NK-92 (cell line): ENCODE data around the gene SUPT6H.

Experiments
- DNase-seq: peaks from one replicate; lab custom pipeline; 2025; ENCODE audit not compliant: unreplicated experiment; lab: John Stamatoyannopoulos, UW

The SUPT6H gene

GRCh38 chr17:28661635-28662526 is at the start of gene SUPT6H, which contains the start of gene SDF2:
SUPT6H (plus strand) TSS chr17:28662205; CDS start chr17:28673402, 11,197 bp downstream.
SDF2 (minus strand) TSS chr17:28661906; CDS start chr17:28661876, 30 bp downstream.
- DNase-seq = peak; percentile 40

GRCh38 chr17:28612531-28612930 is 49.5 kb upstream of the SUPT6H start:
- DNase-seq = no peak

DNA sequence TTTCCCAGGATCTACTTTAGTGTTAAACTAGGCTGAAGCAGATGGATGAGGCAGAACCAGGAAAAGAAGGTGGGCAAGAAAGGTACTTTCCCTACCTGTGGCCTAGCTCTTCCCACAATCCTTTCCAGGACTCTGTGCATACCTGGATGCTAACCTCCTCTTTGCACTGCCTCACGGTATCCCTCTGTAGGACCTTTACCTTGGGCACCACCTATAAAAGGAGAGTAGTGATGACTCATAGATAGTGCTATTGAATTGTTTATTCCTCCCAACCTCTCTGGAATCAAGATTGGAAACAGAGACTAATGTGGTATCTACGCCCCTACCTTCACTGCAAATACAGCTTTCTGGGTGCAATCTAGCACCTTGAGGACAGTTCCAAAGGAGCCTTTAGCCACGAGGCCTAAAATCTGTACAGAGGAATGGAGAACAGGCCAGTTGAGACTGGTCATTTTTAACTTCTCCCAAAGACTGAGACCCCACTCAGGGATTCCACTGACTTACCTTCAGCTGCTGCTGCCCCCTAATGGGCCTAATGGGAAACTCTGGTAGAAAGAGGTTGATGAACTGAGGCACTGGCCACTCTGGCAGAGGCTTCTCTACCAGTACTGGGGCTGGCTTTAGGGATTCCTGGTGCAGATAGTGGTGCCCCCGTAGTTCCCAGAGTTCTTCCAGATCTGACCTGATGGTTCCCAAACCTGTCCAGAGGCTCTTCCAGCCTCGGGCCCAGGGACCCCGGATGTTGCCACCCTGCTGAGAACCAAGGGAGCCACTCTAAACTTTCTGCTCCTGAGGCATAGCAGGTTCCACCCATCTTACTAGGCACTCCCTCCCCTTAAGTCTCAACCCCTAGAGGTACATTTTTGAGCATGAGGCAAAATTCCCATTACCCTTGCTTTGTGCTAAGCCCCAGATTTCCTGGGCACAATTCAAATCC is 48.8 kb upstream of the SUPT6H start:
- DNase-seq = no peak

- DNase-seq = no peak
These were observed 48.0 kb upstream of the SUPT6H start, which contains the start of gene RSKR for GRCh38 chr17:28613931-28614381. RSKR (minus strand) TSS chr17:28614185; CDS start chr17:28614161, 24 bp downstream.

- DNase-seq = no peak
These were observed 46.6 kb upstream of the SUPT6H start for GRCh38 chr17:28615260-28615940.

GRCh38 chr17:28616281-28616680 is 45.7 kb upstream of the SUPT6H start:
- DNase-seq = no peak

- no peak for DNase-seq
These were observed 43.5 kb upstream of the SUPT6H start for GRCh38 chr17:28618464-28618863.

GRCh38 chr17:28620010-28620409 is 42.0 kb upstream of the SUPT6H start:
- no peak for DNase-seq

DNA sequence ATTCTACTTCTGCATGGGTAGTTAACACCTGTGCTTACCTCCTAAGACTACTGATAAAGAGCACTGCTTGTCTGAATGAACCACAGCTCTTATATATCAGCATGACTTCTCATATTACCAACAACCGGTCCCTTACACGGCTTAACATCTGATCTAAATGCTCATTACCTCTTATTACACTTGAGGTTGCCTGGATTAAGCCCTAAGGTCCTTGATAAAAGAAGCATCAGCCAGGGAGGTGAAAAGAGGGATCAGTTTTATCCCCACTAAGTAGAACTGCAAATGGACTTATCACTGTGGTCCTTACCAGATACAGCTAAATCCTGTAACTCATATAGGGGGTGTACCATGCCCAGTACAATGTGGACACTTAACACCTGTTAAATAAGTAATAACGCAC is 39.8 kb upstream of the SUPT6H start:
- DNase-seq = no peak

DNA sequence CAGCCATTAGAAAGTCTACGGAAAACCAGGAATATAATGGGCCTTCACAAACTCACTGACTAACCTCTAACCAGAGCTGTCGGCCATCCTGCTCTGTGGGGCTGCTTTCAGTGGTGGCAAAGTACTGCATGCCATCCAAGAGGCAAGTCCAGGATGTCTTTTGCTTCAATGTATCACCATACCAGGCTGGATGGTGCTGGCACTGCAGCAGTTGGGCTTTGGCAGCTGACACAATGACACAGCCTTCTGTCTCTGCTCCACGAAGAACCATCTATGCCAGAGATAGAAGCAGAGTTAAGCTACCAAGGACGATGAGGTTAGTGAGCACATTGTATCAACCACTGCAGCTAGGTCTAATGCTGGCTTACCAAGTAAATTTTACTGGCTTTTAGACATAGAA is 38.3 kb upstream of the SUPT6H start:
- DNase-seq = no peak

DNA sequence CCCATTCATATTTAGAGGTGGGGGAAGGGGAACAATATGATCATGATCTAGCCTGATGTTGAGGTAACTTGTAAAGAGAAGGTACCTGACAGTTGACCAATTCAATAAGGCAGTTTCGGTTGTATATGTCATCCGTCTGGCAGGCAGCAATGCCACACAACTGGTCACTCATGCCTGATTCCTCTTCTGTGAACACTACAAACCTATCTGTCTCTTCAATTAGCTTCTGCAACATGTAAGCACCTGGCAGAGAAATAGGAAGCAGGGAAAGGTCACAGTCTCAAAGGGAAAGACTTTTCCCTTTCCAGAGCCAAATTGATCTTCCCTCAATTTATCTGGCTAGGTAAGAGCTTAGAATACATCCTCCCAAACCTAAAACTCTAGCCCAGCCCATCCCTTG is 37.9 kb upstream of the SUPT6H start:
- DNase-seq = no peak

GRCh38 chr17:28626818-28627217 is 35.2 kb upstream of the SUPT6H start:
- no peak for DNase-seq

DNA sequence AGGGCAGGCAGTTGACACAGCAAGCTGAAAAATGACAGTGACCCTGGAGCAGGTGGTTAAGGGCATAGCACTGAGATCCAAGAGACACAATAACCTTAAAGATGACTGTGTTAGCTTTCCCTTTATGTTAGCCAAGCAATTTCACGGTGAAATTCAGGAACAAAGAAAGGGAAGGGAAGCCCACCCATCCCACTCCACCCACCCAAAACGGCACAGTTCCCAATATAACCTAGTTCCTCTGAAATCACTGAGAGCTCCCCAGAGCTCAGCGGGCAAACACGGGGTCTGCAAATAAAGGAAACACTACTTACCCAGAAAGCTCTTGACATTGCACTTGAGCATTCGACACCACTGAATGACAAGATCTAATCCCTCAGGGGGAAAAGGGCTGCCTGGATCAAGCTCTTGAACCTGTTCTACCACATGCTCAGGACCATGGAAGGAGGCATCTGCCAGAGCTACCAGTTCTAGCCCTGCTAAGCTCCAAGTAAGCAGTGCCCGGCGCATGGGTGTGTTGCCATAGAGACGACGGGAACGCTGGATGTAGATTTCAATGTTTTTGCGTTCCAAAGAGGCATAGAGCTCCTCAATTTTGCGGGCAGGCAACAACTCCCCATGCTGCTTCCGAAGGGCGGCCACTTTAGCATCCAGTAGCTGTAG is 27.7 kb upstream of the SUPT6H start:
- DNase-seq = no peak

DNA sequence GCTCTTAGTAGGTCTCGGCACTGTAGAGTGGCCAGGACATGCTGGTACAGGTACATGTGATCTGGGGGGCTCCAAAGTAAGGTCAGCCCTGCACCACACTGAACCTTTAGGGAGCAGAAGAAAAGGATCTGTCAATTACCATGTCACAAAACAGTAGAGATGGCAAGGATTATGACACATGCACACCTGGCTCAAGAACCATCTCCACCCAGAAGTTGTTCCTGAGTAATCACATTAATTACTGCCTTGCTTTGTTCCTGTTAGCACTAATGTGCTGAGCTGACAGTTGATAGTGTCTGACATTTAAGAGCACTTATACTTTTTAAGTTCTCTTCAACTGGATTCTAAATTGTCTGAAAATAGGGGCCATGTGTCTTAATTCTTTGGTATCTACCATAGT is 26.5 kb upstream of the SUPT6H start:
- DNase-seq = no peak

- DNase-seq = no peak
These were observed 20.4 kb upstream of the SUPT6H start for GRCh38 chr17:28641579-28641978.

DNA sequence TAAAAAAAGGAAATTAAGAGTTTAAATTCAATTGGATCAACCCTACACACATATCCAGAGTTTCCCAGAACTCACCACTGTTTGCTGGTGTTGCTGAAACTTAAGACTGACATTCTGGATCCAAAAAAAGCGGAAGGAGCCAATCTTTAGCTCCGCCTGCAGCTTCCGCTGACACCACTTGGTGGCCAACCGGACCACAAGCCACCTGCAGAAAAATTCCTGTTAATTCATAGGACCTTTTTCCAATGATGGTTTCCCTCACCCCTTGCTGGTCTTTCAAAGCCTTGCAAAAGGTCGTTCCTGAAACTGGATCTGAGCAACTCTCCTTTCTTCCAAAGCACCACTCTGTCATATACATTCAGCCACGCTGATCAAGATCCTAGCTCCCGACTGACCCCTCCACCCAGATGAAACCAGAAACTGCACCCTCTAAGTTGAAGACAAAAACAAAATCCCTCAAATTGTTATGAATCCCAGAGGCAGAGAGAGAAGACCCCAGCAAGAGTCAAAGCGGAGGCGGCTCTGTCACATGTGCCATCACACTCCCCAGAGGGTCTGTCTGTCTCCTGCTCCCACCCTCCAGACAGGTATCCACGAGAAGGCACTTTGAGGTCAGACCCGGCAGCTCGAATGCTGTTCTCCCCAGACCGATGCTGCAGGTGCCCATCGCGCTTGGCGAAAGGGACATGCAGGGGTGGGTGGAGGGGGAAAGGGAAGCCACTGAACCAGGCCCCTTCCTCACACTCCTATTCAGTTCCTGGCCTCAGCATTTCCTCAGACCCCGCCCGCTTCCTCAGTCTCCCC is 17.8 kb upstream of the SUPT6H start:
- DNase-seq = no peak

DNA sequence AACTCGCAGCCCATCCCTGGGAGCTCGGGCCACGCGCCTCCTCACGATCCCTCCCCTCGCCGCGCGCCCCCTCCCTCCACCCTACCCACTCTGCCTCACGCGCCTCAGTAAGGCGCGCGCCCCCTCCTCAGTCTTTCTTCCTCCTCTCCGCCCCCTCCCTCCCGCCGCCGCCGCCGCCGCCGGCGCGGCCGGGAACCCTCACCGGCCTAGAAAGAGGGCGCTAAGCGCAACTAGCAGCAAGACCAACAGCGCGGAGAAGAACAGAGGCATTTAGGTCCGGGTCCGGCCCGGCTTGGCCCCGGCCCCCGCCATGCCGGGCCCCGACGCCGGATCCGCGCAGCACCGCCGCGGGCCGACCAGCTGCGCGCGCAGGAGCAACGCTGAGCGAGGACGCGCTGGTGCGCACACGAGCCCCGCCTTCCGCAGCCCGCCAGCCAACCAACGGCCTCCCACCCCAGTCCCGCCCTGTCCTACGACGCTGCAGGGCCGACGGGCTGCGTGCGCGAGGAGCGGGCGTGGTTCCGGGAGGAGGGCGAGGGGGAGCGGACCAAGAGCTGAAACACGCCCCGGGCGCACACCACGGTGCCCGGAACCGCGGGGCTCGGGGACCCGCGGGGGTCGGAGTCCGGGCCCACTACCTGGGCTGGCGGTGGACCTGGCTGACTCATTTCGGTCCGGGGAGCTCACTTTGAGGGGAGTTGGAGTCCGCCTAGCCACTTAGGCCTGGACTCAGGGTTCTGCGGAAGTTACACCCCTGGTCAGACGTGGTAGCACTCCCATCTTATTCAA is 17.0 kb upstream of the SUPT6H start, which contains the start of gene BLTP2:
BLTP2 (minus strand) TSS at position 372 of the 789 bp plus-strand sequence; CDS start at position 270, 102 bp downstream.
- peak; percentile 52 for DNase-seq

- DNase-seq = no peak
These were observed 16.4 kb upstream of the SUPT6H start for GRCh38 chr17:28645576-28645939.
